Measurements from ENCODE around the gene DLG2. TPM values are rescaled to one million over a fixed set of nuclear protein-coding genes. Genes with fewer than 3 reads are reported as not detected.

Gene DLG2
- total and polyA plus RNA-seq, 4 donors: 0.30 to 5.5 (median 0.68) TPM

GRCh38 chr11:83692675-83693074, 1934.5 kb downstream of the DLG2 start:
- DNase-seq (ENCODE audit: low spot score): no peak
- H3K4me3 ChIP-seq (ENCODE audit: low read depth in 1 of 3, low read length in 3 of 3): no peak overlapping the region
- no peaks in the 10 kb centered on the region for H3K9me3 ChIP-seq (ENCODE audit: control insufficient read depth in 4 of 4, low read length in 3 of 4)
- H3K27me3 ChIP-seq (ENCODE audit: control insufficient read depth in 4 of 4, insufficient read depth in 4 of 4, low read length in 3 of 4): no peaks in the 10 kb centered on the region
- H3K27ac ChIP-seq (ENCODE audit: low read depth in 1 of 2, low read length in 2 of 2): no peak overlapping the region
- no peak for TF ChIP-seq FOXA1 (IDR thresholded peaks at IDR 0.05)
- WGBS: 92% methylated on average over 1 of the region's 1 CpG
- no peaks in the 10 kb centered on the region for H3K4me1 ChIP-seq (ENCODE audit: control insufficient read depth in 4 of 4, insufficient read depth in 4 of 4, low read length in 3 of 4)
- H3K36me3 ChIP-seq (ENCODE audit: control insufficient read depth in 4 of 4, insufficient read depth in 3 of 4, low read depth in 1 of 4, low read length in 3 of 4): no peaks in the 10 kb centered on the region
- no peak overlapping the region for H3K9ac ChIP-seq (ENCODE audit: low read depth in 1 of 2, low read length in 2 of 2)

- no peak overlapping the region for H3K27ac ChIP-seq (ENCODE audit: low read depth in 1 of 2, low read length in 2 of 2)
- H3K4me1 ChIP-seq (ENCODE audit: control insufficient read depth in 4 of 4, insufficient read depth in 4 of 4, low read length in 3 of 4): no peaks in the 10 kb centered on the region
- TF ChIP-seq RAD21 (IDR thresholded peaks at IDR 0.05): peak; percentile 8 to 20
- peak in 1 of 2 donors; percentile 13 for TF ChIP-seq RXRA (IDR thresholded peaks at IDR 0.05)
- TF ChIP-seq ATF3 (IDR thresholded peaks at IDR 0.05): no peak
- TF ChIP-seq HNF4A (conservative IDR thresholded peaks at IDR 0.05): peak; percentile 14 to 27
- no peak for TF ChIP-seq ZBTB33 (IDR thresholded peaks at IDR 0.05)
- TF ChIP-seq CTCF (IDR thresholded peaks at IDR 0.05; ENCODE audit: low read depth, low read length, missing input control): no peak
- no peak for TF ChIP-seq MAX (IDR thresholded peaks at IDR 0.05)
- no peaks in the 10 kb centered on the region for H3K36me3 ChIP-seq (ENCODE audit: control insufficient read depth in 4 of 4, insufficient read depth in 3 of 4, low read depth in 1 of 4, low read length in 3 of 4)
- WGBS: 59% methylated on average over 9 of the region's 9 CpGs
- no peaks in the 10 kb centered on the region for H3K27me3 ChIP-seq (ENCODE audit: control insufficient read depth in 4 of 4, insufficient read depth in 4 of 4, low read length in 3 of 4)
- no peak overlapping the region for H3K9ac ChIP-seq (ENCODE audit: low read depth in 1 of 2, low read length in 2 of 2)
- H3K9me3 ChIP-seq (ENCODE audit: control insufficient read depth in 4 of 4, low read length in 3 of 4): no peaks in the 10 kb centered on the region
- DNase-seq (ENCODE audit: low spot score): no peak
- no peak overlapping the region for H3K4me3 ChIP-seq (ENCODE audit: low read depth in 1 of 3, low read length in 3 of 3)
Observed at GRCh38 chr11:83691451-83691950, 1935.6 kb downstream of the DLG2 start.

GRCh38 chr11:83689144-83689780, 1937.9 kb downstream of the DLG2 start:
- WGBS: 93% methylated on average over 1 of the region's 1 CpG
- Histone ChIP-seq H3K4me1 (ENCODE audit: control insufficient read depth in 4 of 4, insufficient read depth in 4 of 4, low read length in 3 of 4) (no peaks in the 10 kb centered on the region), H3K36me3 (ENCODE audit: control insufficient read depth in 4 of 4, insufficient read depth in 3 of 4, low read depth in 1 of 4, low read length in 3 of 4) (no peaks in the 10 kb centered on the region), H3K9ac (ENCODE audit: low read depth in 1 of 2, low read length in 2 of 2) (no peak overlapping the region), H3K27ac (ENCODE audit: low read depth in 1 of 2, low read length in 2 of 2) (no peak overlapping the region), H3K4me3 (ENCODE audit: low read depth in 1 of 3, low read length in 3 of 3) (no peak overlapping the region), H3K27me3 (ENCODE audit: control insufficient read depth in 4 of 4, insufficient read depth in 4 of 4, low read length in 3 of 4) (no peaks in the 10 kb centered on the region), H3K9me3 (ENCODE audit: control insufficient read depth in 4 of 4, low read length in 3 of 4) (no peaks in the 10 kb centered on the region)
- no peak for TF ChIP-seq YY1 (IDR thresholded peaks at IDR 0.05)
- TF ChIP-seq JUND (IDR thresholded peaks at IDR 0.05): no peak
- no peak for TF ChIP-seq REST (IDR thresholded peaks at IDR 0.05)
- TF ChIP-seq FOXA2 (IDR thresholded peaks at IDR 0.05): no peak
- no peak for TF ChIP-seq ATF3 (IDR thresholded peaks at IDR 0.05)
- TF ChIP-seq HNF4A (conservative IDR thresholded peaks at IDR 0.05): no peak
- TF ChIP-seq ZBTB33 (IDR thresholded peaks at IDR 0.05): no peak
- no peak for TF ChIP-seq MAX (IDR thresholded peaks at IDR 0.05)
- DNase-seq (ENCODE audit: low spot score): no peak
